Thyroid gland (tissue), 4 donors: Measurements from ENCODE around the gene MCMBP. TPM values are rescaled to one million over a fixed set of nuclear protein-coding genes. Genes with fewer than 3 reads are reported as not detected.

ENCODE experiments used
- DNase-seq, 2 donors: peaks; one replicate each; pipeline ENCODE4 v3.0.0-alpha.2; 2019
- H3K27ac ChIP-seq, 3 donors: fragments of 200-600 bp; sonication (generic); 1 replicate in 2 of 3; 2 replicates in 1 of 3; pipeline ENCODE4 v1.5.1; 2016 to 2019; ENCODE audit warnings: mild to moderate bottlenecking in 1 of 3, moderate library complexity in 1 of 3
- H3K27me3 ChIP-seq: fragments of 200-600 bp; sonication (generic); one replicate; pipeline ENCODE4 v1.5.1; 2019
- H3K36me3 ChIP-seq, 2 donors: fragments of 200-600 bp; sonication (generic); one replicate each; pipeline ENCODE4 v1.5.1; 2016 to 2019
- H3K4me1 ChIP-seq, 2 donors: fragments of 200-600 bp; sonication (generic); one replicate each; pipeline ENCODE4 v1.5.1; 2017 to 2019
- H3K4me3 ChIP-seq, 3 donors: fragments of 200-600 bp; sonication (generic); replicated peaks in 1 of 3; 1 replicate in 2 of 3; 2 replicates in 1 of 3; pipeline ENCODE4 v1.5.1; 2016; ENCODE audit warnings: mild to moderate bottlenecking in 1 of 3
- H3K9me3 ChIP-seq: fragments of 200-600 bp; sonication (generic); one replicate; pipeline ENCODE4 v1.5.1; 2017
- CTCF ChIP-seq, 6 experiments: fragments of 200-600 bp in 3 of 6; fragments of 450-650 bp in 3 of 6; sonication (generic) in 3 of 6; IDR thresholded peaks; one replicate each; pipeline ENCODE4 v1.5.1; 2016 to 2019; ENCODE audit warnings: antibody characterized with exemption in 6 of 6, mild to moderate bottlenecking in 2 of 6, inconsistent platforms in 1 of 6, moderate library complexity in 1 of 6
- POLR2A ChIP-seq, 2 donors: fragments of 450-650 bp; IDR thresholded peaks; one replicate each; pipeline ENCODE4 v1.6.1; 2017; ENCODE audit warnings: antibody characterized with exemption in 2 of 2, mild to moderate bottlenecking in 2 of 2, moderate library complexity in 1 of 2
- WGBS, 2 donors: methylation state at CpG; one replicate each; pipeline ENCODE4 v1.1.5; 2017; 5-methylcytosine and 5-hydroxymethylcytosine counted together
- intact Hi-C: fragments of 100-400 bp; cut with DNase I; formaldehyde crosslinking; loops from one replicate; pipeline ENCODE4 v1.15.1; 2023
- total RNA-seq, 4 donors: library from RNA; depleted of rRNA; stranded (reverse); fragments of >200 nt; gene quantifications; one replicate each; pipeline ENCODE4 v1.2.3, GENCODE V29; 2016

MCMBP gene
- total RNA-seq, 4 donors from 2014 or later: 44.3 to 79.1 (median 59.0) TPM

GRCh38 chr10:119834188-119834587, 38.5 kb downstream of the MCMBP start:
- peaks cover 56 to 74% of the 10 kb centered on the region in 2 donors for H3K36me3 ChIP-seq
- no peaks in the 10 kb centered on the region for H3K9me3 ChIP-seq
- 91 to 93% methylated on average over 4 of the region's 4 CpGs for WGBS, 2 donors
- H3K4me3 ChIP-seq: no peak overlapping the region
- no peaks in the 10 kb centered on the region for H3K27me3 ChIP-seq
- TF ChIP-seq CTCF (IDR thresholded peaks at IDR 0.05) (no peak), POLR2A (IDR thresholded peaks at IDR 0.05) (no peak)
- intact Hi-C loops: no loop called here
- no peak for DNase-seq
- H3K27ac ChIP-seq: no peak overlapping the region
- H3K4me1 ChIP-seq: no peaks in the 10 kb centered on the region

DNA sequence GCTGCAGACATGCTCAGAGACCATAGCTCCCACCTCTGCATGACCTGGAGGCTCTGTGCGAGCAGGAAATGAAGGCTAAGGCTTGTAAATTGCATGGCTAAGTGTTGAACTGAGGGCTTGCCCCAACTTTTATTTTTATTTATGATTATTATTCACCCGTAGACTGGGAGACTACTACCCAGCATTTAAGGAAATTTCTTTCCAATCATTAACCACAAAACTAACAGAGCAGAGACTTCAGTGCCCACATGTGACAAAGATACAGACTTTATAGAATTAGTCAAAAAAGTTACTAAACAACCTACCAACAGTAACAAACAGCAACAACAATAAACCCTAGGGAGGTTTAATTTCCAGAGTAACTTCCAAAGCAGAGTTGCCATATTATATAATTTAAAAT, 39.7 kb downstream of the MCMBP start:
- Histone ChIP-seq H3K27ac (no peak overlapping the region), H3K27me3 (no peaks in the 10 kb centered on the region), H3K4me3 (no peak overlapping the region), H3K36me3 (peaks cover 55 to 70% of the 10 kb centered on the region in 2 donors), H3K9me3 (no peaks in the 10 kb centered on the region), H3K4me1 (no peaks in the 10 kb centered on the region)
- TF ChIP-seq CTCF (IDR thresholded peaks at IDR 0.05) (no peak), POLR2A (IDR thresholded peaks at IDR 0.05) (no peak)
- no peak for DNase-seq
- intact Hi-C loops: no loop called here
- WGBS, 2 donors: 98 to 100% methylated on average over 2 of the region's 2 CpGs

DNA sequence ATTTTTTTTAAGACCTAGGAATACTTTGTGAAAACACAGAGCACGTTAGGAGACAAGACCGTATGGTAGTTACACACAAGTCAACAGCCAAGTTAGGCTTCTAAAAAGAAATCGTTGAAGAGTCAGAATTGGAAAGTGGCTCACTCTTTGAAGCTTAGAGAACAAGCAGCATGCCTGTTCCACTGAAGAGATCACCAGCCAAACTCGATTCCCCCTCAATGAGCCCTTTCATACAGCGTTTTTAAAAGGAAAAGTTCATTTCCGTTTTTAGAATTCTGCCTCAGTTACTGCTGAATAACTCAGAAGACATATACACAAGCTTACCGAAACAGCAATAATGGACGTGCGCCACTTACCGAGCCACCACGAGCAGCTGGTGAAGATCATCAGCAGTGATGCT, 41.0 kb downstream of the MCMBP start:
- no peak for DNase-seq
- Histone ChIP-seq H3K27me3 (no peaks in the 10 kb centered on the region), H3K36me3 (peaks cover 43 to 58% of the 10 kb centered on the region in 2 donors), H3K9me3 (no peaks in the 10 kb centered on the region), H3K4me3 (no peak overlapping the region), H3K27ac (no peak overlapping the region), H3K4me1 (no peaks in the 10 kb centered on the region)
- intact Hi-C loops: no loop called here
- no peak for TF ChIP-seq POLR2A (IDR thresholded peaks at IDR 0.05)
- no peak for TF ChIP-seq CTCF (IDR thresholded peaks at IDR 0.05)
- 82 to 86% methylated on average over 11 of the region's 11 CpGs for WGBS, 2 donors

- no peaks in the 10 kb centered on the region for H3K27me3 ChIP-seq
- peaks cover 43 to 54% of the 10 kb centered on the region in 2 donors for H3K36me3 ChIP-seq
- no peak overlapping the region for H3K27ac ChIP-seq
- TF ChIP-seq CTCF (IDR thresholded peaks at IDR 0.05): no peak
- no peak for DNase-seq
- no peak overlapping the region for H3K4me3 ChIP-seq
- no peaks in the 10 kb centered on the region for H3K9me3 ChIP-seq
- WGBS, 2 donors: 94 to 95% methylated on average over 4 of the region's 4 CpGs
- H3K4me1 ChIP-seq: no peaks in the 10 kb centered on the region
- intact Hi-C loops: no loop called here
Observed at GRCh38 chr10:119830851-119831250, 41.8 kb downstream of the MCMBP start.

GRCh38 chr10:119829429-119829828, 43.2 kb downstream of the MCMBP start:
- intact Hi-C loops: no loop called here
- H3K36me3 ChIP-seq: peaks cover 43 to 46% of the 10 kb centered on the region in 2 donors
- WGBS, 2 donors: 86 to 89% methylated on average over 7 of the region's 7 CpGs
- DNase-seq: no peak
- H3K4me3 ChIP-seq: no peak overlapping the region
- no peak overlapping the region for H3K27ac ChIP-seq
- no peaks in the 10 kb centered on the region for H3K27me3 ChIP-seq
- TF ChIP-seq CTCF (IDR thresholded peaks at IDR 0.05) (no peak), POLR2A (IDR thresholded peaks at IDR 0.05) (no peak)
- H3K9me3 ChIP-seq: no peaks in the 10 kb centered on the region
- no peaks in the 10 kb centered on the region for H3K4me1 ChIP-seq
